Measurements from ENCODE around the gene GMFB.

- peak; percentile 94 for TF ChIP-seq CTCF (conservative IDR thresholded peaks at IDR 0.05; ENCODE audit: low read length)
- TF ChIP-seq EZH2phosphoT487 (IDR thresholded peaks at IDR 0.05; ENCODE audit: borderline replicate concordance, low read depth, low read length), result no peak
Measured at GRCh38 chr14:54440873-54441868, 47.6 kb downstream of the GMFB start, which contains the start of gene CNIH1.

All from OCI-LY7 (cell line).